ENCODE results near the gene EVPLL. TPM values are rescaled to one million over a fixed set of nuclear protein-coding genes. Genes with fewer than 3 reads are reported as not detected.

EVPLL gene
- polyA plus RNA-seq (2013, experiment 1 of 2), result not detected
- not detected for polyA plus RNA-seq (2013, experiment 2 of 2)

- no peak within 1 kb of the TSS for H2BK15ac ChIP-seq (ENCODE audit: low read length)
- H3K9me3 ChIP-seq (replicated peaks in 1 of 2; ENCODE audit: control insufficient read depth in 2 of 2, insufficient read depth in 1 of 2, low read depth in 1 of 2, low read length in 2 of 2), result no peaks in the 10 kb centered on the region
- peaks cover 0 to 7% (median 0%) of the 10 kb centered on the region in 3 experiments for H3K27me3 ChIP-seq (ENCODE audit: control insufficient read depth in 3 of 3, insufficient read depth in 3 of 3, low read depth in 1 of 3, low read length in 3 of 3)
- H3K9ac ChIP-seq (ENCODE audit: low read depth, low read length, poor library complexity), result peak within 1 kb of the TSS; percentile 84
- H3K18ac ChIP-seq (ENCODE audit: low read length), result peak within 1 kb of the TSS; percentile 57
- no peak within 1 kb of the TSS for H3K4me2 ChIP-seq (ENCODE audit: insufficient read depth, low read length, poor library complexity, severe bottlenecking)
- H4K91ac ChIP-seq (ENCODE audit: low read depth, low read length, poor library complexity), result no peak within 1 kb of the TSS
- peak within 1 kb of the TSS; percentile 73 for H2BK12ac ChIP-seq (ENCODE audit: low read length)
- no peaks in the 10 kb centered on the region for H3K79me1 ChIP-seq (ENCODE audit: low read depth, low read length)
- no peaks in the 10 kb centered on the region for H3K36me3 ChIP-seq (replicated peaks in 1 of 2; ENCODE audit: control insufficient read depth in 2 of 2, insufficient read depth in 2 of 2, low read length in 2 of 2)
- WGBS, 2 donors (ENCODE audit: extremely low coverage in 2 of 2, insufficient read length in 2 of 2, insufficient replicate concordance in 1 of 2), result no CpG with 5 or more reads among the region's 20 CpGs
- H3K27ac ChIP-seq (replicated peaks; ENCODE audit: low read length), result no peak within 1 kb of the TSS
- H2BK5ac ChIP-seq (ENCODE audit: low read length), result no peak within 1 kb of the TSS
- no peak within 1 kb of the TSS for H2AK5ac ChIP-seq (ENCODE audit: low read depth, low read length)
- peak within 1 kb of the TSS; percentile 93 for H3K23ac ChIP-seq (ENCODE audit: low read depth, low read length, poor library complexity)
- no peak within 1 kb of the TSS for H3K14ac ChIP-seq (ENCODE audit: low read length)
- no peak within 1 kb of the TSS for H3K4ac ChIP-seq (ENCODE audit: low read length)
- H2BK120ac ChIP-seq (ENCODE audit: low read depth, low read length), result no peak within 1 kb of the TSS
- no peak within 1 kb of the TSS for H2AFZ ChIP-seq (ENCODE audit: low read length)
- no peak within 1 kb of the TSS for H3K4me3 ChIP-seq (ENCODE audit: low read length in 2 of 2)
- peaks cover 0 to 2% of the 10 kb centered on the region in 2 donors for H3K4me1 ChIP-seq (ENCODE audit: control insufficient read depth in 2 of 2, insufficient read depth in 1 of 2, low read depth in 1 of 2, low read length in 2 of 2)
- H4K8ac ChIP-seq (ENCODE audit: low read depth, low read length), result peak within 1 kb of the TSS; percentile 43
- DNase-seq (ENCODE audit: low spot score), result no peak
Observed at GRCh38 chr17:18377437-18378204, at the start of gene EVPLL. TSS of gene EVPLL (plus strand) at chr17:18377778. CDS start at chr17:18380938, 3,160 bp downstream.

- Histone ChIP-seq H3K36me3 (replicated peaks in 1 of 2; ENCODE audit: control insufficient read depth in 2 of 2, insufficient read depth in 2 of 2, low read length in 2 of 2) (peaks cover 48 to 89% of the 10 kb centered on the region in 2 donors), H3K4me2 (ENCODE audit: insufficient read depth, low read length, poor library complexity, severe bottlenecking) (no peak overlapping the region), H3K79me1 (ENCODE audit: low read depth, low read length) (no peaks in the 10 kb centered on the region), H3K18ac (ENCODE audit: low read length) (no peak overlapping the region), H3K4ac (ENCODE audit: low read length) (no peak overlapping the region), H2BK15ac (ENCODE audit: low read length) (no peak overlapping the region), H3K14ac (ENCODE audit: low read length) (no peak overlapping the region), H2BK12ac (ENCODE audit: low read length) (no peak overlapping the region), H3K9me3 (replicated peaks in 1 of 2; ENCODE audit: control insufficient read depth in 2 of 2, insufficient read depth in 1 of 2, low read depth in 1 of 2, low read length in 2 of 2) (peaks cover 0 to 3% of the 10 kb centered on the region in 2 donors), H3K4me1 (ENCODE audit: control insufficient read depth in 2 of 2, insufficient read depth in 1 of 2, low read depth in 1 of 2, low read length in 2 of 2) (no peaks in the 10 kb centered on the region), H2BK5ac (ENCODE audit: low read length) (no peak overlapping the region), H4K91ac (ENCODE audit: low read depth, low read length, poor library complexity) (no peak overlapping the region), H3K27me3 (ENCODE audit: control insufficient read depth in 3 of 3, insufficient read depth in 3 of 3, low read depth in 1 of 3, low read length in 3 of 3) (no peaks in the 10 kb centered on the region), H3K9ac (ENCODE audit: low read depth, low read length, poor library complexity) (no peak overlapping the region), H2BK120ac (ENCODE audit: low read depth, low read length) (no peak overlapping the region), H2AFZ (ENCODE audit: low read length) (no peak overlapping the region), H3K27ac (replicated peaks; ENCODE audit: low read length) (no peak overlapping the region), H3K23ac (ENCODE audit: low read depth, low read length, poor library complexity) (no peak overlapping the region), H3K4me3 (ENCODE audit: low read length in 2 of 2) (no peak overlapping the region), H2AK5ac (ENCODE audit: low read depth, low read length) (no peak overlapping the region), H4K8ac (ENCODE audit: low read depth, low read length) (no peak overlapping the region)
- no peak for DNase-seq (ENCODE audit: low spot score)
- WGBS, 2 donors (ENCODE audit: extremely low coverage in 2 of 2, insufficient read length in 2 of 2, insufficient replicate concordance in 1 of 2), result no CpG with 5 or more reads among the region's 9 CpGs
Observed at GRCh38 chr17:18328643-18329204, 48.9 kb upstream of the EVPLL start.

GRCh38 chr17:18331879-18332278, 45.7 kb upstream of the EVPLL start:
- DNase-seq (ENCODE audit: low spot score), result no peak
- Histone ChIP-seq H3K4me3 (ENCODE audit: low read length in 2 of 2) (no peak overlapping the region), H3K4me1 (ENCODE audit: control insufficient read depth in 2 of 2, insufficient read depth in 1 of 2, low read depth in 1 of 2, low read length in 2 of 2) (no peaks in the 10 kb centered on the region), H2BK15ac (ENCODE audit: low read length) (no peak overlapping the region), H2AK5ac (ENCODE audit: low read depth, low read length) (no peak overlapping the region), H3K27me3 (ENCODE audit: control insufficient read depth in 3 of 3, insufficient read depth in 3 of 3, low read depth in 1 of 3, low read length in 3 of 3) (no peaks in the 10 kb centered on the region), H2BK120ac (ENCODE audit: low read depth, low read length) (no peak overlapping the region), H2AFZ (ENCODE audit: low read length) (no peak overlapping the region), H3K4ac (ENCODE audit: low read length) (no peak overlapping the region), H3K36me3 (replicated peaks in 1 of 2; ENCODE audit: control insufficient read depth in 2 of 2, insufficient read depth in 2 of 2, low read length in 2 of 2) (peaks cover 52 to 89% of the 10 kb centered on the region in 2 donors), H3K9ac (ENCODE audit: low read depth, low read length, poor library complexity) (no peak overlapping the region), H3K14ac (ENCODE audit: low read length) (no peak overlapping the region), H2BK5ac (ENCODE audit: low read length) (no peak overlapping the region), H3K27ac (replicated peaks; ENCODE audit: low read length) (no peak overlapping the region), H2BK12ac (ENCODE audit: low read length) (no peak overlapping the region), H3K23ac (ENCODE audit: low read depth, low read length, poor library complexity) (no peak overlapping the region), H4K91ac (ENCODE audit: low read depth, low read length, poor library complexity) (no peak overlapping the region), H4K8ac (ENCODE audit: low read depth, low read length) (no peak overlapping the region), H3K9me3 (replicated peaks in 1 of 2; ENCODE audit: control insufficient read depth in 2 of 2, insufficient read depth in 1 of 2, low read depth in 1 of 2, low read length in 2 of 2) (peaks cover 0 to 1% of the 10 kb centered on the region in 2 donors), H3K4me2 (ENCODE audit: insufficient read depth, low read length, poor library complexity, severe bottlenecking) (no peak overlapping the region), H3K79me1 (ENCODE audit: low read depth, low read length) (no peaks in the 10 kb centered on the region), H3K18ac (ENCODE audit: low read length) (no peak overlapping the region)
- WGBS, 2 donors (ENCODE audit: extremely low coverage in 2 of 2, insufficient read length in 2 of 2, insufficient replicate concordance in 1 of 2), result no CpG with 5 or more reads among the region's 9 CpGs

- H4K91ac ChIP-seq (ENCODE audit: low read depth, low read length, poor library complexity), result no peak overlapping the region
- no peak overlapping the region for H3K14ac ChIP-seq (ENCODE audit: low read length)
- no peak overlapping the region for H2AK5ac ChIP-seq (ENCODE audit: low read depth, low read length)
- no peak overlapping the region for H2BK120ac ChIP-seq (ENCODE audit: low read depth, low read length)
- no peak overlapping the region for H3K23ac ChIP-seq (ENCODE audit: low read depth, low read length, poor library complexity)
- H3K4me1 ChIP-seq (ENCODE audit: control insufficient read depth in 2 of 2, insufficient read depth in 1 of 2, low read depth in 1 of 2, low read length in 2 of 2), result no peaks in the 10 kb centered on the region
- no peak overlapping the region for H3K27ac ChIP-seq (replicated peaks; ENCODE audit: low read length)
- H3K4me2 ChIP-seq (ENCODE audit: insufficient read depth, low read length, poor library complexity, severe bottlenecking), result no peak overlapping the region
- no peak overlapping the region for H3K18ac ChIP-seq (ENCODE audit: low read length)
- H4K8ac ChIP-seq (ENCODE audit: low read depth, low read length), result no peak overlapping the region
- no peak for DNase-seq (ENCODE audit: low spot score)
- no peak overlapping the region for H2BK12ac ChIP-seq (ENCODE audit: low read length)
- H2BK5ac ChIP-seq (ENCODE audit: low read length), result no peak overlapping the region
- H2AFZ ChIP-seq (ENCODE audit: low read length), result no peak overlapping the region
- no peaks in the 10 kb centered on the region for H3K79me1 ChIP-seq (ENCODE audit: low read depth, low read length)
- no peak overlapping the region for H2BK15ac ChIP-seq (ENCODE audit: low read length)
- no peak overlapping the region for H3K4ac ChIP-seq (ENCODE audit: low read length)
- no CpG with 5 or more reads among the region's 4 CpGs for WGBS, 2 donors (ENCODE audit: extremely low coverage in 2 of 2, insufficient read length in 2 of 2, insufficient replicate concordance in 1 of 2)
- peaks cover 49 to 84% of the 10 kb centered on the region in 2 donors for H3K36me3 ChIP-seq (replicated peaks in 1 of 2; ENCODE audit: control insufficient read depth in 2 of 2, insufficient read depth in 2 of 2, low read length in 2 of 2)
- H3K9me3 ChIP-seq (replicated peaks in 1 of 2; ENCODE audit: control insufficient read depth in 2 of 2, insufficient read depth in 1 of 2, low read depth in 1 of 2, low read length in 2 of 2), result peaks cover 0 to 4% of the 10 kb centered on the region in 2 donors
- H3K27me3 ChIP-seq (ENCODE audit: control insufficient read depth in 3 of 3, insufficient read depth in 3 of 3, low read depth in 1 of 3, low read length in 3 of 3), result no peaks in the 10 kb centered on the region
- H3K9ac ChIP-seq (ENCODE audit: low read depth, low read length, poor library complexity), result no peak overlapping the region
- peak overlapping the region in 1 of 2 donors; percentile 59 for H3K4me3 ChIP-seq (ENCODE audit: low read length in 2 of 2)
Observed at GRCh38 chr17:18332909-18333489, 44.6 kb upstream of the EVPLL start.

Measured in neuronal stem cell (in vitro differentiated cells).